HEK293T (cell line): ENCODE results near the gene INPP5A.

ENCODE experiments used
- ELF4 ChIP-seq: fragments of 450-650 bp; IDR thresholded peaks from 2 replicates; pipeline ENCODE4 v1.6.1; 2017; ENCODE audit warnings: antibody characterized with exemption
- FOXM1 ChIP-seq: fragments of 450-650 bp; IDR thresholded peaks from 2 replicates; pipeline ENCODE4 v1.6.1; 2017; ENCODE audit warnings: mild to moderate bottlenecking, borderline replicate concordance
- HDGF ChIP-seq: fragments of 450-650 bp; IDR thresholded peaks from 2 replicates; pipeline ENCODE4 v1.6.1; 2017; ENCODE audit warnings: antibody characterized with exemption, borderline replicate concordance

DNA sequence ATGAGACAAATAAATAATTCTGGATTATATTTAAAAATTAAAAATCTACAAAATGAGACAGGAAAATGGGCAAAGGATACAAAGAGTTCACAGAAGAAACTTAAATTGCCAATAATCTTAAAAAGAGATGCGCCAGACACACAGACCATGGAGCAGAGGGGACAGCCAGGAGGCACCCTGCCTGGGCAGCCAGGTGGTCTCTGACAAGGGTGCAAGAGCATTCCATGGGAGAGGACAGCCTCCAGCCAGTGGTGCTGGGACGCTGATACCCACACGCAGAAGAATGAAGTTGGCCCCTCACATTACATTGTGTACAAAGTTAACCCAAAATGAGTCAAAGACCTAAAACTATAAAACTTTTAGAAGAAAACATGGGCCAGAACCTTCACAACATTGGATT is 142.1 kb downstream of the INPP5A start:
- TF ChIP-seq ELF4 (no peak), HDGF (no peak), FOXM1 (no peak)
